Tibial nerve (tissue), 4 donors: Measurements from ENCODE around the gene CDO1. TPM values are rescaled to one million over a fixed set of nuclear protein-coding genes. Genes with fewer than 3 reads are reported as not detected.
A peak's percentile ranks its signal among the peaks of the same experiment; 100 is the strongest.

Experiments used
- DNase-seq, 2 donors: peaks; one replicate each; pipeline ENCODE4 v3.0.0-alpha.2; 2019; ENCODE audit warnings: low spot score in 2 of 2
- H3K27ac ChIP-seq, 4 donors: fragments of 200-600 bp; sonication (generic) in 3 of 4; one replicate each; pipeline ENCODE4 v1.5.1; 2017 to 2019; ENCODE audit warnings: mild to moderate bottlenecking in 1 of 4
- H3K27me3 ChIP-seq, 2 donors: fragments of 200-600 bp; sonication (generic) in 1 of 2; one replicate each; pipeline versions ENCODE4 v1.5.1 to v1.6.0; 2017 to 2019
- H3K36me3 ChIP-seq, 3 donors: fragments of 200-600 bp; sonication (generic); one replicate each; pipeline ENCODE4 v1.5.1; 2018 to 2019
- H3K4me1 ChIP-seq, 4 donors: fragments of 200-600 bp; sonication (generic) in 3 of 4; one replicate each; pipeline ENCODE4 v1.5.1; 2017 to 2019
- H3K4me3 ChIP-seq, 4 donors: fragments of 200-600 bp; sonication (generic) in 3 of 4; one replicate each; pipeline ENCODE4 v1.5.1; 2017 to 2019; ENCODE audit warnings: mild to moderate bottlenecking in 1 of 4, moderate library complexity in 1 of 4
- H3K9me3 ChIP-seq, 4 donors: fragments of 200-600 bp; sonication (generic) in 3 of 4; one replicate each; pipeline ENCODE4 v1.5.1; 2017 to 2019
- CTCF ChIP-seq, 5 experiments: fragments of 200-600 bp in 3 of 5; fragments of 450-650 bp in 2 of 5; sonication (generic) in 3 of 5; IDR thresholded peaks; one replicate each; pipeline ENCODE4 v1.5.1; 2016 to 2019; ENCODE audit warnings: antibody characterized with exemption in 5 of 5, mild to moderate bottlenecking in 3 of 5, moderate library complexity in 2 of 5
- EP300 ChIP-seq, 2 donors: sonication (generic); formaldehyde crosslinking; IDR thresholded peaks; one replicate each; pipeline ENCODE4 v1.6.1; 2017; ENCODE audit warnings: antibody characterized with exemption in 2 of 2, mild to moderate bottlenecking in 1 of 2
- POLR2A ChIP-seq, 2 donors: fragments of 450-650 bp; IDR thresholded peaks; one replicate each; pipeline ENCODE4 v1.6.1; 2017; ENCODE audit warnings: antibody characterized with exemption in 2 of 2, mild to moderate bottlenecking in 2 of 2, moderate library complexity in 2 of 2
- WGBS, 2 donors: methylation state at CpG; one replicate each; pipeline ENCODE4 v1.1.5; 2018; 5-methylcytosine and 5-hydroxymethylcytosine counted together
- total RNA-seq, 4 donors: library from RNA; depleted of rRNA; stranded (reverse); fragments of >200 nt; gene quantifications; one replicate each; pipeline ENCODE4 v1.1.0, GENCODE V29; 2016

The CDO1 gene
- total RNA-seq, 4 donors from 2014 or later: 536 to 1,379 (median 988) TPM

- H3K9me3 ChIP-seq: no peaks in the 10 kb centered on the region
- peaks cover 0 to 26% (median 0%) of the 10 kb centered on the region in 4 donors for H3K4me1 ChIP-seq
- no peaks in the 10 kb centered on the region for H3K36me3 ChIP-seq
- no peak for DNase-seq
- no peak overlapping the region for H3K4me3 ChIP-seq
- no peaks in the 10 kb centered on the region for H3K27me3 ChIP-seq
- peak overlapping the region in 1 of 4 donors; percentile 55 for H3K27ac ChIP-seq
- TF ChIP-seq POLR2A (IDR thresholded peaks at IDR 0.05) (no peak), CTCF (IDR thresholded peaks at IDR 0.05) (no peak), EP300 (IDR thresholded peaks at IDR 0.05) (no peak)
- 59 to 61% methylated on average over 1 of the region's 1 CpG for WGBS, 2 donors
Measured at GRCh38 chr5:115778417-115778816, 38.0 kb downstream of the CDO1 start.

DNA sequence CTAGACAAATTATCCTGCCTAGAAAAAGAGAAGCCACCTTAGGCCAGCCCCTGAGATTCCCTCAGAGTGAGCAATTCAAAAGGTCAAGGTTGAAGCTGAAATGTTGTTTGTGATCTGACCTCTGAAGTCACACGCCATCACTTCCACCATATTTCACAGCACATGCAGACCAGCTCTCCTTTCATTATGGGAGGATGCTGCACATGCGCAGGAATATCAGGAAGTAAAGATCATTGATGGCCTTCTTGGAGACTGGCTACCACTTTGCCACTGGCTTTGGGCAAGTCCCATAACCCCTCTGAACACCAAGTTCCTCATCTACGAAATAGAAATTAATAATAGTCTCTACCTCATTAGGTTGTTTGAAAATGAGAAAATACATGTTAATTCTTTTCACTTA lies 39.5 kb downstream of the CDO1 start:
- no peak for TF ChIP-seq POLR2A (IDR thresholded peaks at IDR 0.05)
- TF ChIP-seq CTCF (IDR thresholded peaks at IDR 0.05): no peak
- TF ChIP-seq EP300 (IDR thresholded peaks at IDR 0.05): no peak
- no peaks in the 10 kb centered on the region for H3K27me3 ChIP-seq
- no peak for DNase-seq
- 88 to 99% methylated on average over 3 of the region's 3 CpGs for WGBS, 2 donors
- peaks cover 0 to 41% (median 0%) of the 10 kb centered on the region in 4 donors for H3K4me1 ChIP-seq
- no peaks in the 10 kb centered on the region for H3K36me3 ChIP-seq
- no peak overlapping the region for H3K4me3 ChIP-seq
- H3K27ac ChIP-seq: no peak overlapping the region
- no peaks in the 10 kb centered on the region for H3K9me3 ChIP-seq

DNA sequence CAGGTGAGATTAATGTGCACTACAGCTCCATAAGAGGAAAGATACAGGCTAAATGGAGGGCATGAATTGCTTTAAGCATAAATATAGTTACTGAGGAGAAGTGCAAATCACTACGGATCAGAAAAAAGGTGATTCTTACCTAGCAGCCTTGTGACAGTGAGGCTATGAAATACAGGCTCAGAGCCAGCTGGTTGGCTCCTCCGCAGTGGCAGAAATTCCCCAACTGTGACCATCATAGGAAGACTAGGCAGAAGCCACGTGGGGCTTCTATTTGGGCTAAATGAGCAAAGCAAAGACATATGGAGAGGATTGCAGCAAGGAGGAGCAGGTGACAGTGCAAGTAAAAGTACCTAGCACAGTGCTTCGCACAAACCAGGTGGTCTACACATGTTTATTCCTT lies 40.5 kb downstream of the CDO1 start:
- Histone ChIP-seq H3K4me3 (no peak overlapping the region), H3K36me3 (no peaks in the 10 kb centered on the region), H3K27ac (no peak overlapping the region), H3K9me3 (no peaks in the 10 kb centered on the region), H3K27me3 (no peaks in the 10 kb centered on the region), H3K4me1 (peaks cover 0 to 42% (median 0%) of the 10 kb centered on the region in 4 donors)
- no peak for DNase-seq
- 86 to 88% methylated on average over 4 of the region's 4 CpGs for WGBS, 2 donors
- no peak for TF ChIP-seq POLR2A (IDR thresholded peaks at IDR 0.05)
- no peak for TF ChIP-seq EP300 (IDR thresholded peaks at IDR 0.05)
- TF ChIP-seq CTCF (IDR thresholded peaks at IDR 0.05): no peak

DNA sequence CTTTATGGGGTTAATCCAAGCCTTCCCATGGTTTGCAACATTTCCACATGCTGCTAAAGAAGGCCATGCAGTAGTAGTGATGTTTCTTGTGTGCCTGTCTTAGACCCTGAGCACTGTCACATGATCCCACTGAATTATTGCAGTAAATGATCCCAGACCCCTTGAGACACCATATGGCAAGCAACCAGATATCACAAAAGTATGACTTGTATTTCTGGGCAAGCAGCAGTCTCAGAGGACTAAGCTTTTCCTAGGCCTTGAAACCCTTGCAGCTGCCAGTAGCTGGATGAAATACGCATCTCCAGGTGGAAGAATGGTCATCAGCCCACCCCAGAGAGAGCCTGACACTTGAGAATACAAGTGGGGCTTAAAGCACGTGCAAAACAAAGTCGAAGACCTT lies 41.8 kb downstream of the CDO1 start:
- H3K9me3 ChIP-seq: no peaks in the 10 kb centered on the region
- no peaks in the 10 kb centered on the region for H3K27me3 ChIP-seq
- peaks cover 0 to 42% (median 0%) of the 10 kb centered on the region in 4 donors for H3K4me1 ChIP-seq
- WGBS, 2 donors: 58 to 66% methylated on average over 3 of the region's 3 CpGs
- H3K36me3 ChIP-seq: no peaks in the 10 kb centered on the region
- no peak overlapping the region for H3K27ac ChIP-seq
- no peak overlapping the region for H3K4me3 ChIP-seq
- DNase-seq: peak; percentile 13 to 70
- TF ChIP-seq POLR2A (IDR thresholded peaks at IDR 0.05): no peak
- no peak for TF ChIP-seq CTCF (IDR thresholded peaks at IDR 0.05)
- TF ChIP-seq EP300 (IDR thresholded peaks at IDR 0.05): peak in 1 of 2 donors; percentile 80

DNA sequence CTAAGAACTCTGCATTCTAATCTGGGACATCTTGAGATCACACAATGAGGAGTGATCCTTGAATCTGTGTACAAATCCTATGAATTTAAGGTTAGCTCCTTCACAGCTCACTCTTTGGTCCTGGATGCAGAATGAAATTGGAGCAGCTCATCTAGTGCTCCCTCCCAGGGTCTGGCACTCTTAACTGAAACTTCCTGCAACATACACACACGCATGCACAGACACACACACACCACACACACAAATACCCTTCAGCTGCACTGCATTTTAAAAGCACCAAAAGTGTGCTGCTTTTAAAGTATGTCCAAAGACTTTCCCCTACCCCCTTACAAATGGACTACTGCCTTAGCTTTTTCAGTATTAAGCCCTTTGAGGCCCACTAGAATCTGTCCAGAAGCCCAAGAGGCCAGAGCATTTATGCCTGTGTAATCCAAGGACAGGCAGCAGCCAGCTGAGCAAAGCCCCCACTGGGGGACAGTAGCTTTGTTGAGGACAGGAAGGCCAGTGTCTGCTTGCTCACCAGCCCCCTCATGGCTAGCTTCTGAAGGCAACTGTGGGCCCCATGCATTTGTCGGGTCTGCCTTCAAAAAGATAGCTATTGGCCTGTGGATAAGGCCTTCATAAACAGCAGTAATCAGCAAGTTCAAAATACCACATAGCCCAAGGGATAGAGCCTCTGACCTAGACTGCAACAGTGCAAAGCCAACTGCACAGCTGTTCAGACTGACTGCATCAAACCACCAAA lies 43.6 kb downstream of the CDO1 start:
- no peaks in the 10 kb centered on the region for H3K9me3 ChIP-seq
- H3K4me1 ChIP-seq: peaks cover 0 to 34% (median 0%) of the 10 kb centered on the region in 4 donors
- WGBS, 2 donors: 65 to 88% methylated on average over 1 to 2 of the region's 2 CpGs
- no peaks in the 10 kb centered on the region for H3K36me3 ChIP-seq
- H3K27me3 ChIP-seq: no peaks in the 10 kb centered on the region
- peak overlapping the region in 3 of 4 donors; percentile 10 to 46 (median 16) for H3K27ac ChIP-seq
- TF ChIP-seq CTCF (IDR thresholded peaks at IDR 0.05) (no peak), EP300 (IDR thresholded peaks at IDR 0.05) (no peak), POLR2A (IDR thresholded peaks at IDR 0.05) (no peak)
- DNase-seq: peak in 1 of 2 donors; percentile 27
- H3K4me3 ChIP-seq: no peak overlapping the region
